Sigmoid colon (tissue), 7 donors: ENCODE results near the gene FLT1. TPM values are rescaled to one million over a fixed set of nuclear protein-coding genes. Genes with fewer than 3 reads are reported as not detected.

ENCODE experiments used
- DNase-seq: peaks from one replicate; pipeline ENCODE4 v3.0.0-alpha.2; 2019
- H3K27ac ChIP-seq, 4 donors: fragments of 200-600 bp; sonication (generic); one replicate each; pipeline ENCODE4 v1.5.1; 2016 to 2019; ENCODE audit warnings: mild to moderate bottlenecking in 1 of 4
- H3K27me3 ChIP-seq, 3 donors: fragments of 200-600 bp; sonication (generic); one replicate each; pipeline ENCODE4 v1.5.1; 2019; ENCODE audit warnings: mild to moderate bottlenecking in 1 of 3
- H3K36me3 ChIP-seq, 4 donors: fragments of 200-600 bp; sonication (generic); one replicate each; pipeline ENCODE4 v1.5.1; 2016 to 2019
- H3K4me1 ChIP-seq, 4 donors: fragments of 200-600 bp; sonication (generic); one replicate each; pipeline ENCODE4 v1.5.1; 2017 to 2019
- H3K4me3 ChIP-seq, 4 donors: fragments of 200-600 bp; sonication (generic); one replicate each; pipeline ENCODE4 v1.5.1; 2017 to 2019; ENCODE audit warnings: mild to moderate bottlenecking in 2 of 4, moderate library complexity in 1 of 4
- H3K9me3 ChIP-seq, 4 donors: fragments of 200-600 bp in 3 of 4; sonication (generic) in 3 of 4; one replicate each; pipeline versions ENCODE4 v1.5.1 to v1.6.1; 2013 to 2019
- CTCF ChIP-seq, 4 experiments: fragments of 450-650 bp in 3 of 4; fragments of 200-600 bp in 1 of 4; IDR thresholded peaks; one replicate each; pipeline ENCODE4 v1.5.1; 2016 to 2019; ENCODE audit warnings: antibody characterized with exemption in 4 of 4, mild to moderate bottlenecking in 3 of 4, moderate library complexity in 2 of 4
- EP300 ChIP-seq, 4 donors: sonication (generic); formaldehyde crosslinking; IDR thresholded peaks; one replicate each; pipeline ENCODE4 v1.6.1; 2017; ENCODE audit warnings: antibody characterized with exemption in 4 of 4
- POLR2A ChIP-seq, 2 donors: fragments of 450-650 bp; IDR thresholded peaks; one replicate each; pipeline ENCODE4 v1.6.1; 2016; ENCODE audit warnings: antibody characterized with exemption in 2 of 2, mild to moderate bottlenecking in 2 of 2, moderate library complexity in 2 of 2
- POLR2AphosphoS5 ChIP-seq, 4 donors: sonication (generic); formaldehyde crosslinking; IDR thresholded peaks; one replicate each; pipeline ENCODE4 v1.6.1; 2017; ENCODE audit warnings: antibody characterized with exemption in 4 of 4
- WGBS, 2 donors: extraction: QIAGEN DNeasy Blood & Tissue Kit; methylation state at CpG; one replicate each; pipeline ENCODE4 v1.1.7; 2013; 5-methylcytosine and 5-hydroxymethylcytosine counted together
- intact Hi-C: fragments of 100-400 bp; cut with DNase I; formaldehyde crosslinking; loops from one replicate; pipeline ENCODE4 v1.15.1; 2023
- polyA plus RNA-seq, 3 donors: library from polyadenylated mRNA; stranded (reverse); fragments of 200-250 nt; gene quantifications; one replicate each; pipeline ENCODE4 v1.2.3, GENCODE V29; 2013
- total RNA-seq, 4 donors: library from RNA; depleted of rRNA; stranded (reverse); fragments of >200 nt; gene quantifications; one replicate each; pipeline ENCODE4 v1.1.0, GENCODE V29; 2016
- donor health status: healthy with polysubstance abuse.
- donor health status: Bipolar disorder and iron deficiency.
- donor health status: healthy.

Gene FLT1
- total and polyA plus RNA-seq, 7 donors = under 0.01 to 18.3 (median 5.7) TPM

GRCh38 chr13:28319528-28319927, 175.4 kb downstream of the FLT1 start:
- DNase-seq = no peak
- TF ChIP-seq POLR2AphosphoS5 (IDR thresholded peaks at IDR 0.05) = no peak
- no peak for TF ChIP-seq CTCF (IDR thresholded peaks at IDR 0.05)
- no peak for TF ChIP-seq POLR2A (IDR thresholded peaks at IDR 0.05)
- TF ChIP-seq EP300 (IDR thresholded peaks at IDR 0.05) = no peak
- no peaks in the 10 kb centered on the region for H3K27me3 ChIP-seq
- peaks cover 0 to 10% (median 4%) of the 10 kb centered on the region in 4 donors for H3K4me1 ChIP-seq
- no peaks in the 10 kb centered on the region for H3K9me3 ChIP-seq
- no peak overlapping the region for H3K27ac ChIP-seq
- intact Hi-C loops = no loop called here
- 87% methylated on average over 5 of the region's 5 CpGs for WGBS, 2 donors
- H3K4me3 ChIP-seq = no peak overlapping the region
- H3K36me3 ChIP-seq = no peaks in the 10 kb centered on the region

DNA sequence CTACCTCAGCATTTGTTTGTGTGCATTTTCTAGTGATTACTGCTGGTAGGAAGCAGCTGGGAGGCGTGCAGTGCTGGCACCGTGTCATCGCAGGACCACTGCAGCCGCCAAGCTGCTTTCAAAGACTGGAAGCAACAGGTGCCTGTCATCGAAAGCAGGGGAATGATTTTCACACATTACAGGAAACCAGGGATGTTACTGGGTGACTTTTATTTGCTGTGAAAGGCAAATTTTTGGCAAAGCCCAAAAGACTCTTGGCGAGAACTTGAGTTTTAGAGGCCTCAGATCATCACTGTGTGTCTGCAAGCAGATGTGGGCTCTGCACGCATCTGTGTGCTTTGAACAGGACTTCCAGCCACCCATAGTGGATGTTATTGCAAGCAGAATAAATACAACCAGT, 176.4 kb downstream of the FLT1 start:
- intact Hi-C loops = no loop called here
- WGBS, 2 donors = 62 to 82% methylated on average over 7 of the region's 7 CpGs
- TF ChIP-seq CTCF (IDR thresholded peaks at IDR 0.05) (no peak), EP300 (IDR thresholded peaks at IDR 0.05) (no peak), POLR2A (IDR thresholded peaks at IDR 0.05) (no peak), POLR2AphosphoS5 (IDR thresholded peaks at IDR 0.05) (no peak)
- Histone ChIP-seq H3K36me3 (no peaks in the 10 kb centered on the region), H3K27me3 (no peaks in the 10 kb centered on the region), H3K9me3 (no peaks in the 10 kb centered on the region), H3K4me3 (no peak overlapping the region), H3K4me1 (peaks cover 0 to 10% (median 4%) of the 10 kb centered on the region in 4 donors), H3K27ac (no peak overlapping the region)
- no peak for DNase-seq

DNA sequence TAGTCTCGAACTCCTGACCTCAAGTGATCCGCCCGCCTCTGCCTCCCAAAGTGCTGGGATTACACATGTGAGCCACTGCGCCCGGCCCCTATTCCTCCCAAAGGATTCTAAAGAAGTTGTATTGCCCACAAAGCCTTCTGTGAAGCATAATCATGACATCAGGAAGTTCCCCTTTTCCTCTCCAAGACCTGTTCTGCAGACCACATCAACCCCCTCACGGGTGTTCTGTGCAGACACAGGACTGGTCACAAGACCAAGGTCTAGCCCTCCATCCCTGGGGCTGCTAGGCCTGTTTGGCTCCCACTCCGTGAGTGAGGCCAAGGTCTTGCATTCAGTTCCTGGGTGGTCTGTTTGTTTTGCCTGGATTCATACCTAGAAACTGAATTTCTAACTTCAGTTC, 178.1 kb downstream of the FLT1 start:
- peaks cover 0 to 3% (median 0%) of the 10 kb centered on the region in 4 donors for H3K4me1 ChIP-seq
- H3K27ac ChIP-seq = no peak overlapping the region
- DNase-seq = no peak
- no peak overlapping the region for H3K4me3 ChIP-seq
- 79 to 91% methylated on average over 7 of the region's 7 CpGs for WGBS, 2 donors
- H3K36me3 ChIP-seq = no peaks in the 10 kb centered on the region
- no peak for TF ChIP-seq EP300 (IDR thresholded peaks at IDR 0.05)
- no peaks in the 10 kb centered on the region for H3K9me3 ChIP-seq
- intact Hi-C loops = no loop called here
- no peaks in the 10 kb centered on the region for H3K27me3 ChIP-seq

DNA sequence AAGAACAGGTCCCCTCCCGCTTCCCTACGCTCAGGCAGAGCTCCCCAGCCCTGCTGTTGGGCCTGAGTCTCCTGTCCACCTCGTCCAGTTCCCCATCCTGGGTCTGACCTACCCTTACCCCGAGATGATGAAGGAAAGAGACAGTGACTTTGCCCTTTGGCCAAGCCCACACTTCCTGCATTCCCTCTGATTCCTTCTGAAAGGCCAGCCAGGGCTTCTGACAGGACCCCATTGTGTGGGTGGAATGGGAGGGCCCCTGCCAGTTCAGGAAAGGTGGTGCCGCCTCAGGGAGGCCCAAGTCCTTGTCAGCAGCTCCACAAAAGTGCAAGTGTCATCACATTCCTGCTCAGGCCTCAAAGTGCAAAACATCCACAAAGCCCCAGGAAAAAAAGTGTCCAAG, 178.8 kb downstream of the FLT1 start:
- H3K4me1 ChIP-seq = peaks cover 0 to 3% (median 0%) of the 10 kb centered on the region in 4 donors
- TF ChIP-seq POLR2AphosphoS5 (IDR thresholded peaks at IDR 0.05) (no peak), CTCF (IDR thresholded peaks at IDR 0.05) (no peak), EP300 (IDR thresholded peaks at IDR 0.05) (no peak), POLR2A (IDR thresholded peaks at IDR 0.05) (no peak)
- no peaks in the 10 kb centered on the region for H3K9me3 ChIP-seq
- H3K27ac ChIP-seq = no peak overlapping the region
- WGBS, 2 donors = 67 to 78% methylated on average over 5 of the region's 5 CpGs
- H3K4me3 ChIP-seq = no peak overlapping the region
- no peak for DNase-seq
- no peaks in the 10 kb centered on the region for H3K36me3 ChIP-seq
- intact Hi-C loops = no loop called here
- no peaks in the 10 kb centered on the region for H3K27me3 ChIP-seq

- TF ChIP-seq POLR2A (IDR thresholded peaks at IDR 0.05) (no peak), EP300 (IDR thresholded peaks at IDR 0.05) (no peak), POLR2AphosphoS5 (IDR thresholded peaks at IDR 0.05) (no peak), CTCF (IDR thresholded peaks at IDR 0.05) (no peak)
- Histone ChIP-seq H3K27me3 (no peaks in the 10 kb centered on the region), H3K36me3 (no peaks in the 10 kb centered on the region), H3K4me1 (no peaks in the 10 kb centered on the region), H3K4me3 (no peak overlapping the region), H3K9me3 (no peaks in the 10 kb centered on the region), H3K27ac (no peak overlapping the region)
- intact Hi-C loops = no loop called here
- WGBS, 2 donors = 62 to 89% methylated on average over 6 of the region's 6 CpGs
- no peak for DNase-seq
Observed at GRCh38 chr13:28314879-28315278, 180.0 kb downstream of the FLT1 start.
